NCI-H1694 treated with DMSO at 0.1 percent for 48 hours (cell line): Measurements from ENCODE around the gene KLF7.

Experiments
- DNase-seq: peaks from one replicate; lab custom pipeline; 2025; lab: John Stamatoyannopoulos, UW

The KLF7 gene

DNA sequence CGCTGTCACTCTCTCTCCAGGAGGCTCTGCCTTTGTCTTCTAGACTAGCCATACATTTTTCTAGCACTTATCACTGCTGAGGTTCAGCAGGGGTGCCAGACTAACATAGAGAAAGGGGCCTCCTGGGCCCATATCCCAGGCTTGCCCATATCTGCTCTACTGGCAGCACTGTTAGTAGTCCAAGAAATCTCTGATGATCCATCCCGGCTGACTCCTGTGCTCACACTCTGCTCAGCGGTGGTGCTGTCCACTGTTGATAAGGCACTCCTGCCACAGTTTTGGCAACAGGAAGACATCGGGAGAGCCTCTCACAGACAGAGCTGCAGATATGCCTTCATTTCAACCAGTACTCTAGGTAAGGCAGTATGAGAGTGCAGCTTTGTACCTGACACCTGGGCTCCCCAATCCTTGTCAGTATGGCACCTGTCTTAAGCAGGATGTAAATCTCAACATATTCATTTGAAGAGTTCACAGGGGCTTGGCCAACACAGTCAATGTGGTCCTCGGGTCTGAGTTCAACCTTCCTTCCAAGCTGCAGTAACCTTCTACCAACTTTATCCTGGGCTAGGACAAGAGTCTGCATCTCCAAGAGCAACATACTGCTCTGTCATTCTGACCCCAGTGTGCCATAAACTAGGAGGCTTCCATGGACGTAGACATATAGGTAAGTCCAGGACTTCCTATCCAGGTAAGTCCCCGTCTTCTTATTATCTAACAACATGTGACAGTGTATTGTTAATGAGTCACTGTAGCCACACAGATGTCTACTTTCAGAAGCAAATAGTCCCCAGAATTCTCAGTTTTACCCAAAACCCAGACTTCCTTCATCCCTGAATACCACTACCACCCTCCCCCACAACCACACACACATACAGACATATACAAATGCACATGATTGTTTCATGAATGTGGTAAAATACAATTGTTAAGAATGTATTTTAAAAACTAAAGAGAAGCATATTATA lies 16.2 kb downstream of the KLF7 start:
- DNase-seq, result no peak

DNA sequence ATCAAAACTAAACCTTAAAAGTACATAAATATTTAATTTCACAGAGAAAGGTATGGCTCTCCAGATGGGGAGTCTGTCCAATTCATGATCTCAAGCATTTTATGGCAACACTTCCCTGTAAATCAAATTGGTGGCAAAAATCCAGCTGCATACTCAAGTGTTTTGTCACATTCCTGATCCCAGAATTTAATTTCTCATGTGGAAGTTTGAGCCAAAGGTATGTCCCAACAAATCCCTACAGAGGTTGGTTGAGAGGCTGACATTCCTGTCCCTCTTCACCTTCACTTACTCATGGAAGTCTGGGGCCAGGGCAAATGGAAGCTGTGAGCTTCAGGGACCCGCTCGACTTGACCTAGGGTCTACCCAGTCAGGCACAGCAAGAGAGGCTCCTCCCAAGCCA lies 17.7 kb downstream of the KLF7 start:
- DNase-seq, result no peak

DNA sequence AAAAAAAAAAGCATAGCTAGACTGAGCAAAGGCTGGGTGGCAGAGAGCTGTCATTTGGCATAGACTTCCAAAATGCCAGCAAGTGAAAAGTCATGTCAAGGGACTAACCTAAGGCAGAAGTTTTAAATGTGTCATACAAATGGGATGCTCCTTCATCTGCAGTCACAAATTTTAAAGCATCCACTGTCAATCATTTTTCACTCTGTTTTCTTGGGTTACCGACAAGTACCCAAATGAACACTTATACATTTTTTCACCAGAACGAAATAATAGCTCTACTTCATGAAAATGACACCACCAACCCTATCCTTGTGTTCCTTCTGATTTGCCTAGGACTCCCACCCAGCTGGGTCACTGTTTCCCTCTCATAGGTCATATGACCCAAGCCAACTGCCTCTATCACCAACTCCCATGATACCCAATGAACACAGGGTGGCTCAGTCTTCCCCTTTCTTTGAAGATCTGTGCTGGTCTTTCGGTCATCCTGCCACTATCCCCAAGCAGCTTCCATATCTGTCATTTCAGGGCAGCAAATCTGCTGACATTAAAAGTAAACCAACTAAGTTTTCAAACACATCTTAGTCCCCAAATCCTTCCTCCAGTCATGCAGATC lies 21.5 kb downstream of the KLF7 start:
- no peak for DNase-seq

DNA sequence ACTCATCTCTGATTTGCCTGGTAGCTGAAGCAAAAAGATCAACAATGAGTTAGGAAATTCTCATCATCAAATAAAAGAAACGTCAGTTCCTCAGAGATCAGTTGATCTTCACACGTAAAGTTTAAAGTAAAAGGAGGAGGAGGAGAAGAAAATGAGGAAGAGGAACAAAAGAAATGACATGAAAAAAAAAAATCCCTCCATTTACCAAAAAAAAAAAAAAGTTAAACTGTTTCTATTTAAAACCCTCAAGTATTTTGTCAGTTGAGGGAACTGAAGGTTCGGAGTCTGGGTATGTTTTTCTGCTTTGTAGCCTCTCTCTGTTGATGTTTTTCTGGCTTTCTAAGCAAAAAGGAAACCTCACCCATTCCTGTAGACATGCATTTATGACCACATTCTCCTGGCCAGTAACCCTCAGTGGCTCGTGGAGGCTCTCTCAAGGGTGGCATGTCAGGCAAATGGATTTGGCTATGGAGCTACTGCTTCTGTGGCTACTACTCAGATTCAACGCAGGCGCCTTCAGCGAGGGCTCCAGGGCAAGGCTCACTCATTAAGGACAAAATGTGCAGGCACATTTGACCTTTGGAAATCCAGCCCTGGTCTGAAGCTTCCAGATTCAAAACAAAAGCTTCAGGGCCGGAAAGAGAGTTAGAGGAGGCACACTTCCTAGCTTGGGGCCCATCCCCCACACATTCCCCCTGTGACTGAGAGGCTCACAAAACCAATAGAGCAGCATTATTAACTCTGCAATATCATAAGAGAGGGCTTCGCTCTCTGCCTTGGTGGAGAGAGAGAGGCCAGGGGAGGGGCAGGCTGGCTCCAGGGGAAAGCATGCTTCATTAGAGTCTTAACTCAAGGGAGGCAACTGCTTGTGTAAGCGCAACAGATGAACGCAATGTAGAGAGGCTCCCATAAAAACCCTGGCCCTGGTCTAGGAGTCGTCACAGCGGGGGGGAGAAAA lies 22.3 kb downstream of the KLF7 start:
- DNase-seq, result peak; percentile 53

DNA sequence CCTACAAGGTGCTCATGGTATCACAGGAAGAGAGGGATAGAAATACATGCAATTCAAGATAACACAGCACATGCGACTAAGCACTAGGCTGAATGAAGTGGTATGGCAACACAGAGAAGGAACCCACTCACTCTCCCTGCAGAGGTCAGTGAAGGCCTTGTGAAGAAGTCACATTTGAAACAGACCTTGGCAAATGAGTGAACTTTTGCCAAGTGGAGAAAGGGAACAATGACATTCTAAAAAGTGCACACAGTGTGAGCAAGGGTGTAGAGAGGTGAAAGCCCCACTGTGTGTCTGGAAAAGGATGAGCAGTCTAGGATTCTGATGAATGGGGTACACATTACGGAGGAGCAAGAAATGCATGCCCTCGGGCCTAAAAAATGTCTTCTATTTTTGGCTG lies 23.3 kb downstream of the KLF7 start:
- no peak for DNase-seq

DNA sequence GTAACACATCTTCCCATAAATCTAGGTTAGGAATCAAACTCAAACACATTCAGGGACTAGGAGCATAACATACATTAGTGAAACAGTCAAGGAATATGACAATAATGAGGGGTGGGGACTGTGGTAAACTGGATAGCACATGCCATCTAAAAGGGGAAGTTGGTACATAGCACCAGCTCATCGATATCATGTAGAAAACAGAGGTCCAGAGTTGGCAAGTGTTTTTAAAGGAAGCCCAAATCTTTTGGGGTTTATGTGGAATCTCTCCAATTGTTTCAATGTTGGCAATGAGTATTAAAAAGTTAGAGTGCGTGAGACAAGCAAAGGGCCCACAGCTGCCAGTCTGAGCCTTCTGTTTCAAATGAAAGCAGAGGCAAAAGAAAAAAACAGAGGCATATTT lies 24.4 kb downstream of the KLF7 start:
- DNase-seq, result no peak

DNA sequence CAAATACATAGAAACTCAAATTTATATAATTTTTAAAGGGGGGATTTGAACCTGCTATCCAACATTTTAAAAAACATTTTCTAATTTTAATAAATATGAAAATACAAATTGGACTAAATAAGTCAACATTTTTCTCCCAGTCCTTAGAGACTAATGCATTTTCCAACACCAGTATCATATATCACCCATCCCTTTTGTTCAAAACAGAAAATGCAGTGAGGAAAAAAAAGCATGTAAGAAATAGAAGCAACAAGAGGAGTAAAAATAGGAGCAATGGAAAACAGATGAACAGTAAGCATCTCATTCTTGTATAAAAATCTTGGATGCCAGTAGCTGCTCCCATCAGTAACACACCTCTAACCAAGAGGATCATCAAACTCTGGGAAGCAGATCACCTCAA lies 25.5 kb downstream of the KLF7 start:
- DNase-seq, result no peak

DNA sequence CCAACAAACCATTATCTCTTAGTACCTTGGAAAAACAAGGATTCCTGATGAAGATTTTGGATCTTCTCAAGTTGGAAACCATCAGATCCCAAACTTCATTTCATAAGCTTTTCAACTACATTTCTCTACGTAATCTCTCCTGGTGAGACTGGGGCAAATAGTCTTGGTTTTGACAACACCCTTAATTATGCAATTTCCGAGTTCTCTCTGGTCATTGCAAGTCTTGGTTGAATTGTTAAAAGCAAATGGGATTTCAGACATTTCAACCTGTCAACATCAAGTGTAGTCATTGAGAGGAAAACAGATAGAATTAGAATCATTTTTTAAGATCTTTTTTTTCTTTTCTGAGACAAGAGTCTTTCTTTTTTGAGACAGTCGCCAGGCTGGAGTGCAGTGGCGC lies 26.2 kb downstream of the KLF7 start:
- no peak for DNase-seq

DNA sequence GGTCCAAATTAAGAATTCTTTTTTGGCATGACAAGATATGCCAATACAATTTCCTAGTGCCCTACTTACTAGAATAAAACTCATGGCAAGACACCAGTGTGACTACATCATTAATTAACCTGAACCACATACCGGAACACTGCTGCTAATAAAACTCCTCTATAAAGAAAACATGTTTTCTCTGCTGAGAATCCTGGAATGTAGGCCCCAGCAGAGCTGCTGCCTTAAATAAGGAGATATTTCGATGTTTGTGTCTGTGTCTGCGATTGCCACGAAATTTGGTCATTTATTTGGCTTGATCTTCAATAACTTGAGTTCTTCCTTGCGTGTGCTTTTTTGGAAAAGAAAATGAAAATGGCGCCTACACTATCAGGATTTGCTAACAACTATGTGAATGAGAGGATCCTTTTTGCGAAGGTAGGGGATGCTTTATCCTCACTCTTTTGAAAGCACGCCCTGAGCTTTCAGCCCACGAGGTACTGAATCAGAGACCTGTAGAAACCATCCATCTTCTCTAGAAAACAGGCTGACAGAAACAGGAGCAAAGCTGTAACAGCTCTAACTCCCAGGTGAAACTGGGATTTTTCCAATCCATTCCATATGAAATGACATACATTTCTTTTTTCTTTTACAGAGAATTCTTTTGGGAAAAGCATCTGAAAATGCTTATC lies 27.0 kb downstream of the KLF7 start:
- DNase-seq, result no peak

DNA sequence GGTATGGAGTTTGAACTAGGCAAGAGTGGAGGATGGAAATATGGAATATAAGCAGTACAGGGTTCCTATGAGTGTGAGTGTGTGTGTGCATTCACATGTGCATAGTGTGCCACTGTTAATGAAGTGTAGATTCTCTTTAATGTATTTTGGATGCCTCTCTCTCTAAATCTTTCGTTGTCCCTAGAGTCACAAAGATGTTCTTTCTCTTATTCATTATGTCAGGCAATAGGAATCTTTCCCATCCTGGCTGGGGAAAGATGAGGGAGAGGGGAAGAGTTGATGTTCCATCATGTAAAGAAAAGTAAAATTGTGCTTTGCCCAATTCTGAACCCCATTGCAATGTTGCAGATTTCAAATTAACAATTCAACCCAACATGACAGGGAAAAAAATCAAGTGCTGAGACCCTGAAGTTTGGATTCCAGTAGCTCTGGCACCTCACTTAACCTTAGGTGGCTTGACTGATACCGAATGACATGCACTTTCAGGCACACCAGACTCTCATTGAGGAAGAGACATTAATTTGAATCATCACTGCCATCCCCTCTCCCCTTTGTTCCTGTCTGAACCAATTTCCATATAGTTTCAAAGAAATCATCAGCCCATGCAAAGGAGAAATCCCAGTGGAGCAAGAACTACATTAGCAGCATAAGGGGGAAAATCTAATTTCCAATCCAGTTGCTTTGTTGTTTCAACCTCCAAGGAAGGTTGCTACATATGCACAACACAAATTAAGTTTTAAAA lies 28.0 kb downstream of the KLF7 start:
- DNase-seq, result no peak

DNA sequence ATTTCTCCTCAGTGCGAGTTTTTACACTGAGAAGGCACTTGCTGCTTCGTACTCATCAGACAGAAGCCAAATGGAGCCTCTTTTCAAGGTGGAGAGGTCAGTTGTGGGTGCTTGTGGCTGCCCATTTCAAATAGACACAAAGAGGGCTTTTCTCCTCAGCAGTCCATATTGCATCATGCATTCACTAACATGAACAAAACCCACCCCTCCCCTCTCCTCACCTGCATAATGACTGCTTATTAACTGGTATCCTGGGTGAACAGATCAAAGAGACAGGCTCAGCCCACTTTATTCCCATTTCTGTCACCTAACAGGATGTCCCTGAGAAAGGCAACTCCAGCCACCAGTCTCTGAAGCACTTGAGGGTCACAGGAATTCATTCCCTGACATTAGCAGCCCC lies 28.9 kb downstream of the KLF7 start:
- no peak for DNase-seq

DNA sequence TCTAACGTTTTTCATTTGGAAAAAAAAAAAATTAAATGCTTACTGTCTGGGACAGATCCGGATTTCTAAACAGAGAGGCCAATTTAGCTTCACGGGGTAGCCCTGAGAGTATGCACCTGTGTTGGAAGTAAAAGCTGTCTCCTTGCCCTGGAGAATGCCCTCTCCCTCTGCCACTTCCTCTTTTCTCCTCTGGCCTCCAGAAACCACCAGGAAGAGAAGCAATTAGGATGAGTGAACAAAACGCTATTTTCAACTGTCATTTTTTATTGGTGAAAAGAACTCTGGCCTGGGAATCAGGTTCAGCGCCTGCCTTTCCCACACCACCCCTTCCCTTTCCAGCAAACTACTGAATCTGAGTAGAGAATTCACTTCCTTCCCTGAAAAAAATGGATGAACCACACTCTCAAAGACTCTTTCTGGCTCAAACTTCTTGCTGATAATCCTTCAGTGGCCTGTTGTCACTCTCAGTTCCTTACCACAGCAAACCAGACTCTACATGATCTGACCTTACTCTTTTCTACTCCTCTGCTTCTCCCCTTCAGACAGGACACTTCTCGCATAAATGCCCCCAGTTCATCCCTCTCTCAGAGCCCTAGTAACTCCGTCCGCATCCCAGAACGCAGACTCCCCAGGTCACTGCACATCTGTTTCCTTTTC lies 29.8 kb downstream of the KLF7 start:
- DNase-seq, result no peak

DNA sequence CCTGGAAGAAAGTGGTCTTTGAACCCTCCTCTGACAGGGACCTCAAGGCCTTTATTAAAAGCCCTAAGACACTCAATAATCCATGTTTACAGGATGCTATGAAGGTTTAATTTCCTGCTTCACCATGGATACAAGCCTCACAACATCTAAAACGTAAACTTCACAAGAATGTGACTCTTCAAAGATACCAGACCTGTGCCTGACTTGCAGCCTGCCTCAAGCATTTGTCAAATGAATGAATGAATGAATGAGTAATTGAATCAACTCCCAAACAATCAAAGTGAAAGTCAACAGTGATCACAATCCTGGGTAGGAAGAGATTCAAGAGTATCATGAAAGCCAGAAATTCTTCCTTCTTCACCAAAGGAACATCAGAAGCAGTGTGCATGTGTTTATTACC lies 30.4 kb downstream of the KLF7 start:
- no peak for DNase-seq

DNA sequence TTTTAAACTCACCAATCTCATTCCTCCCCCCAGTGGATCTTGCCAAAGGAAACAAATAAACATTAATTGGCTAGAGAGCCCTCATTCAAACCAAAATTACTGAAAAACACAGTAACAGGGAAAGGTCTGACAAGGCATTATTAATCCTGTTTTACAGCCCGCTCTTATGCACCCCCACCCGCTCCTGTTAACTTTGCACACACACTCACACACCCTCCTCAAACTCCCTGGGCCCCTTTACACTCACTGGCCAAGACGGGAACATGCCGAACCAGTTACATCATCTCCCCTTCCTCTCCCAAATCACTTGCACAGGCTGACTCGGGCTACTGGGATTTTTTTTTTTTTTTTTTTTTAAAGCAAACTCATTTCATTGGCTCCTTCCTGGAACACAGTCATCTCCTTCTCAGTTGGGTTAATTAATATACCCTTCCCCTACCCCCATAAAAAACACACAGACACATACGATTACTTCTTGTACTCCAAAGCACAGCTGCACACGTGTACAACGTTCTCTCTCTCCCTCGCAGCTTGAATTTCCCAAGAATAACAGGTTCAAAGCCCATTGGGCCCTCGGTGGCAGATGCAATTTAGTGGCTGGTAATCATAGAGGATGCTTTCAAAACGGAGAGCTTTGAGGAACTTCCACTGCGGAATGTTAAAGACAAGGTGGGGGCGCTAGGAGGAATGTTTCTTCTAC lies 31.8 kb downstream of the KLF7 start:
- DNase-seq, result peak; percentile 68

DNA sequence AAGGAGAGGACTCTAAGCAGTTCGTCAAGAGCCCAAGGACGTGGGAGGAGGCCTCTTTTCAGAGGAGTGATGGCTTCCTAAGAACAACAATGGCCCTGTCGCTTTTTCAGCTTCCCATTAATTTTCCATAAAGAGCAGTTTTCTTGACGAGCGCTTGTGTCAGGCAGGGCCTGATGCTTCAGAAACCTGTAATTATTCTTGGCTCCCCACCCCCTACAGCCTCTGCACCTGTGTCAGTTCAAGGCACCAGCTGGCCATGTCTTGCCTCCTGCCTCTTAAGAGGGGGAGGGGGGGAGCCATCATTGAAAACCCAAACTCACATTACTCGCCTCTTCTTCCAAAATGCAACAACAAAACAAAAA lies 32.3 kb downstream of the KLF7 start:
- peak; percentile 68 for DNase-seq

DNA sequence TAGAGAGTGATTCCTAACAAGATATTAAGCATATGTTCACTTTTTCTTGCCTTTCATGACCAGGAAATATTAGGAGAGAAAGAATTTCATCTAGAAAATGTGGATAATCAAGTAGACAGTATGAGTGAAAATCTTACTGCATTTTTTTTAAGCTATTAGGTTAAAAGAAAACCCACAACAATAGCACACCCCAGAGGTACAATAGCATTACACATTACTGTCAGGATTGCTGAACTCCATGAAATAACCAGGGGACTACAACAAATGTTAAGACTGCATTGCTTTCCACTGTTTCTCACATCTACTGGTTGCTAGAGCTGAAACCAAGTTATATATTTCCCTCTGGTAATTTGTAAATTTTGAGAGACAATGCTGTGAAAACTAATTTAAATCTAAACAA lies 33.7 kb downstream of the KLF7 start:
- DNase-seq, result no peak

DNA sequence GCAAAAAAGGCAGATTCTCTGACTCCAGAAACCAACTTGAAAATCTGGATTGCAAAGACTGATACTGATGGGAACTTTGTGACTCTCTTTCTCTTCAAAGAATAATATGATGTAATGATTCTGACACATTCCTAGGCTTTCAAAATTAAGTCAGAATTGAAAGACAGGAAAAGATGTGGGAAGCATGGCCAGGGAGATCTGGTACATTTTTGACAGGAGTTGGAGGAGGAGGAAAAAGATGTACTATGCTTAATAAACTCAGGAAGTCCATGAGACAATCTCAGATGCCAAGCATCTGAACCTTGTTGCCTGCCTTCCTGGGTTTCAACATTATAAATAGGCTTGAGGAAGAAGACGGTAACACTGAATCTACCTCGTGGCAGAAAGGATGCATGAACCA lies 34.2 kb downstream of the KLF7 start:
- no peak for DNase-seq

DNA sequence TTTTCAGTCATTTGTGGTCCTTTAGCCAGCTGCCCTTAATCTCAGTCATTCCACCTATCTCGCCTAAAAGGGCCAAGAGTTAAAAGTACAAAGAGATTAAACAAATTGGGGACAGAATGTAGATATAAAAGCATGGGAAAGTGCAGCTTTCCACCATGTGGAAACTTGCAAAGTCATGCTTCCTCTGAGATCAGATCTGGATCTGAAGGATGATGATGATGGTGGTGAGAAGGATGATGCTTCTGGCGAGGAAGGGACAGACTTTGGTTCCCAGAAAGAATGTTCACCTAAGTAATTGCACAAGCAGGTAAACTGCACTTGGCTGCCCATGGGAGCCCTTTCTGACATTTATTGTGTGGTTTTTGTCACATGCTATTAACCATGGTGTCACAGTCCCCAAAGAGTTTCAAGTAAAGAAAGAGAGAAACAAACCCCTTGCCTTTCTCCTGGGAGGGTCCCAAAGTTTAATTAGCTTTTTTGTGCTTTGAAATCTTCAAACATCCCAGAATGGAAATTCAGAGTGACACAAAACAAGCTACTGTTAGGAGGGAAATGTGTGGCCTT lies 34.7 kb downstream of the KLF7 start:
- no peak for DNase-seq

DNA sequence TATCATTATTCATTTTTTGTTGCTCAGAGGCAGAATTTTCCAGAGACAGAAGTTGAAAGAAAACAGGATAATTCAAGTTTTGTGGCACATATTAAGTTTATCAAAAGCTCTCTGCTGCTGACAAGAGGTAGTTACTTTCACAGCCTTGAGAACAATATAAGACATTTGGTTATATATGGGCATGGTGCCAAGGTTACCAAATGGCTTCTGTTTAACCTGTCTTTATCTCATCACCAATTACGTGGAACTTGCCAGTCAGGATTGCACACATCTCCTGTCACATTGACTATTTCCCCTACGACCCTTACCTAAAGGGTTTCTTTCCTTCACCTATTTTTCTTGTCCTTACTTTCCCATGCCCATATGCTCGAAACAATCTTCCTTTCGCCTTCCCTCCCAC lies 35.9 kb downstream of the KLF7 start:
- no peak for DNase-seq

DNA sequence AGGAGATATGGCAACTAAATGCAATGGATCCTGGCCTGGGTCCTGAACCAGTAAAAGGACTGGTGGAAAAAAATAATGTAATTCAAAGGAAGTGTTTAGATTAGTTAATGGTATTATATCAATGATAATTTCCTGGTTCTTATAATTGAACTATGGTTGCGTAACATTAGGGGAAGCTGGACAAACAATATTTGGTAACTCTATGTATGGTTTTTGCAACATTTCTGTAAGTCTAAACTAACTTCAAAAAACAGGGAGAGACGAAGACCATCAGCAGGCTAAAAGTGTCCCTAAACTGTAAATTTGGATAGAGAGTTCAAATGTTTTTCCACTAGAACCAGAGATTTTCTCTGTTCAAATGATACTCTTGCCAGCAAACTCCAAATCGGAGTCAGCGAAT lies 36.9 kb downstream of the KLF7 start:
- no peak for DNase-seq
